Fibroblast of skin of back (primary cell): ENCODE measurements around the gene AGBL2.
"Not testable (repeated sequence)": the region's sequence is repeated elsewhere in the genome, so short reads cannot be mapped to it uniquely, and the experiment has no call there.

Experiments
- DNase-seq: peaks from one replicate; pipeline ENCODE4 v3.0.0-alpha.2; 2013

The AGBL2 gene

GRCh38 chr11:47688111-47688510 lies 27.1 kb downstream of the AGBL2 start:
- no peak for DNase-seq

GRCh38 chr11:47686704-47687103 lies 28.5 kb downstream of the AGBL2 start:
- DNase-seq: not testable (repeated sequence)

GRCh38 chr11:47686151-47686550 lies 29.0 kb downstream of the AGBL2 start:
- no peak for DNase-seq

- no peak for DNase-seq
Measured at GRCh38 chr11:47675851-47676250, 39.3 kb downstream of the AGBL2 start.

GRCh38 chr11:47672283-47672730 lies 42.9 kb downstream of the AGBL2 start:
- DNase-seq: peak; percentile 9

- DNase-seq: no peak
Measured at GRCh38 chr11:47669856-47670255, 45.3 kb downstream of the AGBL2 start.

- DNase-seq: no peak
Measured at GRCh38 chr11:47668665-47669064, 46.5 kb downstream of the AGBL2 start.

- DNase-seq: no peak
Measured at GRCh38 chr11:47667555-47667954, 47.6 kb downstream of the AGBL2 start.

GRCh38 chr11:47667135-47667534 lies 48.0 kb downstream of the AGBL2 start:
- no peak for DNase-seq

GRCh38 chr11:47664936-47665335 lies 50.2 kb downstream of the AGBL2 start:
- peak; percentile 11 for DNase-seq

- DNase-seq: no peak
Measured at GRCh38 chr11:47661245-47661644, 53.9 kb downstream of the AGBL2 start.

GRCh38 chr11:47659276-47659675 lies 55.9 kb downstream of the AGBL2 start:
- no peak for DNase-seq

- no peak for DNase-seq
Measured at GRCh38 chr11:47656260-47656885, 58.8 kb downstream of the AGBL2 start.

- DNase-seq: no peak
Measured at GRCh38 chr11:47651818-47652469, 63.2 kb downstream of the AGBL2 start.

GRCh38 chr11:47649276-47649675 lies 65.9 kb downstream of the AGBL2 start:
- DNase-seq: no peak

GRCh38 chr11:47646019-47646418 lies 69.2 kb downstream of the AGBL2 start:
- no peak for DNase-seq

GRCh38 chr11:47645500-47645899 lies 69.7 kb downstream of the AGBL2 start:
- no peak for DNase-seq

- peak; percentile 97 for DNase-seq
Measured at GRCh38 chr11:47642099-47642855, 72.9 kb downstream of the AGBL2 start, which contains the start of gene MTCH2. Gene MTCH2 (minus strand): TSS chr11:47642559. CDS start chr11:47642465, 94 bp downstream.

- no peak for DNase-seq
Measured at GRCh38 chr11:47641600-47642098, 73.5 kb downstream of the AGBL2 start.

- DNase-seq: not testable (repeated sequence)
Measured at GRCh38 chr11:47640506-47640905, 74.7 kb downstream of the AGBL2 start.

GRCh38 chr11:47636331-47636730 lies 78.8 kb downstream of the AGBL2 start:
- not testable (repeated sequence) for DNase-seq

GRCh38 chr11:47631473-47631872 lies 83.7 kb downstream of the AGBL2 start:
- DNase-seq: no peak

GRCh38 chr11:47628026-47628425 lies 87.1 kb downstream of the AGBL2 start:
- DNase-seq: no peak
